ENCODE measurements around the gene DPH6. TPM values are rescaled to one million over a fixed set of nuclear protein-coding genes. Genes with fewer than 3 reads are reported as not detected.

DPH6 gene
- total and polyA plus RNA-seq, 7 donors = 3.6 to 13.2 (median 9.6) TPM

GRCh38 chr15:35440265-35440664 lies 105.7 kb downstream of the DPH6 start:
- Histone ChIP-seq H3K27ac (no peak overlapping the region), H3K4me1 (peaks cover 0 to 24% (median 12%) of the 10 kb centered on the region in 4 donors), H3K4me3 (no peak overlapping the region), H3K27me3 (no peaks in the 10 kb centered on the region), H3K9me3 (no peaks in the 10 kb centered on the region), H3K36me3 (no peaks in the 10 kb centered on the region)
- TF ChIP-seq POLR2AphosphoS5 (IDR thresholded peaks at IDR 0.05) = no peak
- no peak for TF ChIP-seq CTCF (IDR thresholded peaks at IDR 0.05)
- TF ChIP-seq POLR2A (IDR thresholded peaks at IDR 0.05) = no peak
- TF ChIP-seq EP300 (IDR thresholded peaks at IDR 0.05) = no peak
- 83 to 91% methylated on average over 3 of the region's 3 CpGs for WGBS, 2 donors
- DNase-seq = no peak
- intact Hi-C loops (cut with DNase I) = no loop called here

- Histone ChIP-seq H3K36me3 (no peaks in the 10 kb centered on the region), H3K4me1 (peaks cover 0 to 24% (median 12%) of the 10 kb centered on the region in 4 donors), H3K27ac (no peak overlapping the region), H3K9me3 (no peaks in the 10 kb centered on the region), H3K4me3 (no peak overlapping the region), H3K27me3 (no peaks in the 10 kb centered on the region)
- DNase-seq = no peak
- TF ChIP-seq POLR2A (IDR thresholded peaks at IDR 0.05) = no peak
- TF ChIP-seq EP300 (IDR thresholded peaks at IDR 0.05) = no peak
- no peak for TF ChIP-seq POLR2AphosphoS5 (IDR thresholded peaks at IDR 0.05)
- TF ChIP-seq CTCF (IDR thresholded peaks at IDR 0.05) = no peak
- WGBS, 2 donors = 83 to 96% methylated on average over 2 of the region's 2 CpGs
- intact Hi-C loops (cut with DNase I) = no loop called here
Measured at GRCh38 chr15:35439291-35439690, 106.7 kb downstream of the DPH6 start.

GRCh38 chr15:35437157-35437556 lies 108.8 kb downstream of the DPH6 start:
- Histone ChIP-seq H3K27ac (no peak overlapping the region), H3K27me3 (no peaks in the 10 kb centered on the region), H3K36me3 (no peaks in the 10 kb centered on the region), H3K4me3 (no peak overlapping the region), H3K9me3 (no peaks in the 10 kb centered on the region), H3K4me1 (peaks cover 0 to 9% (median 3%) of the 10 kb centered on the region in 4 donors)
- intact Hi-C loops (cut with DNase I) = no loop called here
- no peak for DNase-seq
- TF ChIP-seq CTCF (IDR thresholded peaks at IDR 0.05) = no peak
- TF ChIP-seq POLR2AphosphoS5 (IDR thresholded peaks at IDR 0.05) = no peak
- TF ChIP-seq POLR2A (IDR thresholded peaks at IDR 0.05) = no peak
- no peak for TF ChIP-seq EP300 (IDR thresholded peaks at IDR 0.05)
- WGBS, 2 donors = 96 to 98% methylated on average over 5 of the region's 5 CpGs

- H3K4me1 ChIP-seq = peaks cover 0 to 9% (median 3%) of the 10 kb centered on the region in 4 donors
- H3K27me3 ChIP-seq = no peaks in the 10 kb centered on the region
- H3K36me3 ChIP-seq = no peaks in the 10 kb centered on the region
- intact Hi-C loops (cut with DNase I) = no loop called here
- no peak for DNase-seq
- H3K27ac ChIP-seq = no peak overlapping the region
- 97 to 99% methylated on average over 4 of the region's 4 CpGs for WGBS, 2 donors
- no peak for TF ChIP-seq CTCF (IDR thresholded peaks at IDR 0.05)
- no peak for TF ChIP-seq POLR2AphosphoS5 (IDR thresholded peaks at IDR 0.05)
- H3K9me3 ChIP-seq = no peaks in the 10 kb centered on the region
- H3K4me3 ChIP-seq = no peak overlapping the region
Measured at GRCh38 chr15:35436422-35436821, 109.5 kb downstream of the DPH6 start.

GRCh38 chr15:35431281-35431680 lies 114.7 kb downstream of the DPH6 start:
- whole genome bisulfite sequencing, 2 donors = 94 to 97% methylated on average over 1 of the region's 1 CpG
- intact Hi-C loops (cut with DNase I) = no loop called here
- peaks cover 0 to 12% (median 5%) of the 10 kb centered on the region in 4 donors for H3K4me1 ChIP-seq
- no peak overlapping the region for H3K27ac ChIP-seq
- no peak for TF ChIP-seq EP300 (IDR thresholded peaks at IDR 0.05)
- no peak for TF ChIP-seq POLR2AphosphoS5 (IDR thresholded peaks at IDR 0.05)
- TF ChIP-seq POLR2A (IDR thresholded peaks at IDR 0.05) = no peak
- TF ChIP-seq CTCF (IDR thresholded peaks at IDR 0.05) = no peak
- no peaks in the 10 kb centered on the region for H3K27me3 ChIP-seq
- no peak for DNase-seq
- no peak overlapping the region for H3K4me3 ChIP-seq
- no peaks in the 10 kb centered on the region for H3K9me3 ChIP-seq
- H3K36me3 ChIP-seq = no peaks in the 10 kb centered on the region
